Thoracic aorta (tissue), 2 donors: ENCODE data around the gene TXNIP. TPM values are rescaled to one million over a fixed set of nuclear protein-coding genes. Genes with fewer than 3 reads are reported as not detected.

Source experiments
- ATAC-seq: fragments of 150-250 bp; one replicate; pipeline ENCODE4 v1.8.0; 2017; ENCODE audit warnings: low read depth; ENCODE audit not compliant: insufficient number of reproducible peaks, low FRiP score
- DNase-seq: peaks from one replicate; pipeline ENCODE4 v3.0.0-alpha.2; 2020; ENCODE audit warnings: low spot score
- H3K27ac ChIP-seq, 2 donors: fragments of 200-600 bp; sonication (generic); 1 replicate in 1 of 2; 2 replicates in 1 of 2; pipeline ENCODE4 v1.5.1; 2016; ENCODE audit warnings: mild to moderate bottlenecking in 2 of 2, moderate library complexity in 2 of 2
- H3K27me3 ChIP-seq: fragments of 200-600 bp; sonication (generic); replicated peaks from 2 replicates; pipeline ENCODE4 v1.6.0; 2016; ENCODE audit warnings: mild to moderate bottlenecking; ENCODE audit not compliant: insufficient read depth
- H3K36me3 ChIP-seq: fragments of 200-600 bp; sonication (generic); one replicate; pipeline ENCODE4 v1.5.1; 2016
- H3K4me1 ChIP-seq, 2 donors: fragments of 200-600 bp; sonication (generic); 1 replicate in 1 of 2; 2 replicates in 1 of 2; pipeline versions ENCODE4 v1.5.1 to v1.6.0; 2016; ENCODE audit warnings: low read depth in 2 of 2, mild to moderate bottlenecking in 1 of 2; ENCODE audit not compliant: control insufficient read depth in 1 of 2
- H3K4me3 ChIP-seq: fragments of 200-600 bp; sonication (generic); 2 replicates; pipeline ENCODE4 v1.5.1; 2016; ENCODE audit warnings: mild to moderate bottlenecking
- H3K9me3 ChIP-seq: fragments of 200-600 bp; sonication (generic); 2 replicates; pipeline ENCODE4 v1.5.1; 2016
- total RNA-seq, 2 donors: library from RNA; depleted of rRNA; stranded (reverse); fragments of >200 nt; gene quantifications; one replicate each; pipeline versions ENCODE4 v1.1.0 to v1.2.3, GENCODE V29; 2016
- TF ChIP-seq, protein P1 (sequence below): fragments of 200-600 bp; sonication (generic); IDR thresholded peaks from one replicate; pipeline ENCODE4 v1.5.1; 2019; ENCODE audit warnings: antibody characterized with exemption

Gene TXNIP
- total RNA-seq, 2 donors from 2014 or later, result 423 to 622 TPM

DNA sequence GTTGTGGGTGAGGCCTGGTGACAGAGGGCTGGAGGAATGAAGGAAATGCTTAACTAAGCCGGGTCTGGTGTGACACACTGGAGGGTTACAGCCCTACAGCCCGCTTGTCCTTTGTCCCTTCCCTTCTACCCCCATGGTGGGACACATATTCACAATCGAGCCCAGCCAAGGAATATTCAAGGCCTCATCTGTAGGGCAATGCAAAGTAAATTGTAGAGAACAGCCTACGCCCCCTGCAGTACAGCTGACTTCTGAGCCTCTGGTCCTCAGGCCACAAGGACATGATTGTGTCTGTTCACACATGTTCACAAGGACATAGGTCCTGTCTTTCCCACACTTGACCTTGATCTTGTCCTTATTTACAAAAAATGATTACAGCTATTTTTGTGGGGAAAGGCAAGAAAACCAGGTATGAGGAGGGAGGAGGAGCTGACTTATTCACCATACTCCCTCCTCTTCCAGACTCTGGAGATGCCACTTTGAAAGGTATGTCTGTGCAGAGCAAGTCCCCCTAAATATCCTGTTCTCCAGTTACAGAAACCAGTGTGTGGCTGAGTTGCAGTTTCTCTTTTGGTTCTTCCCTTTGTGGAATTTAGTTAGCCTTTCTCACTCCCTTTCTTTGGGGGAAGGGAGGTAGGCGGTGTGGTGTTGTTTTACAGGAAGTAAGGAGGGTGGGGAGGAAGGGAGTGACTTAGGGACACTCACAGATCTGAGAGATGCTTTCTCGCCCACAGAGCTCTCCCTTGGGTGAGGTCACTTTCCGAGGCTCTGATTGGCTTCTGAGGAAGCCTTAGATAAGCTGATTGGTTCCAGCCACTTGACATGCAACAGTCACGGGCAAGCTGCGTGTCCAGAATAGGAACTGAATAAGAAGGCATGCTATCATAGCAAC, 17.3 kb downstream of the TXNIP start:
- Histone ChIP-seq H3K4me3 (peak overlapping the region; percentile 68), H3K9me3 (no peaks in the 10 kb centered on the region), H3K36me3 (no peaks in the 10 kb centered on the region), H3K27me3 (no peaks in the 10 kb centered on the region), H3K4me1 (peaks cover 61 to 67% of the 10 kb centered on the region in 2 donors), H3K27ac (peak overlapping the region; percentile 95 to 98)
- ATAC-seq (peak; percentile 96), DNase-seq (peak; percentile 94)
- TF ChIP-seq, protein P1, sequence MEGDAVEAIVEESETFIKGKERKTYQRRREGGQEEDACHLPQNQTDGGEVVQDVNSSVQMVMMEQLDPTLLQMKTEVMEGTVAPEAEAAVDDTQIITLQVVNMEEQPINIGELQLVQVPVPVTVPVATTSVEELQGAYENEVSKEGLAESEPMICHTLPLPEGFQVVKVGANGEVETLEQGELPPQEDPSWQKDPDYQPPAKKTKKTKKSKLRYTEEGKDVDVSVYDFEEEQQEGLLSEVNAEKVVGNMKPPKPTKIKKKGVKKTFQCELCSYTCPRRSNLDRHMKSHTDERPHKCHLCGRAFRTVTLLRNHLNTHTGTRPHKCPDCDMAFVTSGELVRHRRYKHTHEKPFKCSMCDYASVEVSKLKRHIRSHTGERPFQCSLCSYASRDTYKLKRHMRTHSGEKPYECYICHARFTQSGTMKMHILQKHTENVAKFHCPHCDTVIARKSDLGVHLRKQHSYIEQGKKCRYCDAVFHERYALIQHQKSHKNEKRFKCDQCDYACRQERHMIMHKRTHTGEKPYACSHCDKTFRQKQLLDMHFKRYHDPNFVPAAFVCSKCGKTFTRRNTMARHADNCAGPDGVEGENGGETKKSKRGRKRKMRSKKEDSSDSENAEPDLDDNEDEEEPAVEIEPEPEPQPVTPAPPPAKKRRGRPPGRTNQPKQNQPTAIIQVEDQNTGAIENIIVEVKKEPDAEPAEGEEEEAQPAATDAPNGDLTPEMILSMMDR, result no peak

DNA sequence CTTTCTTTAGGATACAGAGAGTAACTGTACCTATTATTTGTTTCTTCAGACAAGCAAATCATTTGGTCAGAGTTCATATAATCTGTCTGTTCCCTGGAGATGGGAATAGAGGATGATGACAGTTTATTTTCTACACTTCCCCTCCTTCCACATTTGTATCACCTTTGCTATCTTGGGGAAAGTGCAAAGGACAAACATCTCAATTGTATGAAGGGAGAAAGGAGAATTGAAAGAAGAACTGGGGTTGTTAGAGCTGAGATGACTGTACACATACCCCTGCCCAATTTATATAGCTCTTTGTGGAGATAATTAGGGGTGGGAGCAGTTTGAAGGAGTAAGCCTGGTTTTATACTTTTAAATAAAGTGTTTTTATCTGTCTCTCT, 17.9 kb downstream of the TXNIP start:
- H3K4me3 ChIP-seq, result peak overlapping the region; percentile 68
- no peaks in the 10 kb centered on the region for H3K27me3 ChIP-seq
- DNase-seq (no peak), ATAC-seq (no peak)
- H3K9me3 ChIP-seq, result no peaks in the 10 kb centered on the region
- TF ChIP-seq, protein P1, result no peak
- H3K27ac ChIP-seq, result peak overlapping the region; percentile 95 to 98
- peaks cover 56 to 62% of the 10 kb centered on the region in 2 donors for H3K4me1 ChIP-seq
- no peaks in the 10 kb centered on the region for H3K36me3 ChIP-seq

DNA sequence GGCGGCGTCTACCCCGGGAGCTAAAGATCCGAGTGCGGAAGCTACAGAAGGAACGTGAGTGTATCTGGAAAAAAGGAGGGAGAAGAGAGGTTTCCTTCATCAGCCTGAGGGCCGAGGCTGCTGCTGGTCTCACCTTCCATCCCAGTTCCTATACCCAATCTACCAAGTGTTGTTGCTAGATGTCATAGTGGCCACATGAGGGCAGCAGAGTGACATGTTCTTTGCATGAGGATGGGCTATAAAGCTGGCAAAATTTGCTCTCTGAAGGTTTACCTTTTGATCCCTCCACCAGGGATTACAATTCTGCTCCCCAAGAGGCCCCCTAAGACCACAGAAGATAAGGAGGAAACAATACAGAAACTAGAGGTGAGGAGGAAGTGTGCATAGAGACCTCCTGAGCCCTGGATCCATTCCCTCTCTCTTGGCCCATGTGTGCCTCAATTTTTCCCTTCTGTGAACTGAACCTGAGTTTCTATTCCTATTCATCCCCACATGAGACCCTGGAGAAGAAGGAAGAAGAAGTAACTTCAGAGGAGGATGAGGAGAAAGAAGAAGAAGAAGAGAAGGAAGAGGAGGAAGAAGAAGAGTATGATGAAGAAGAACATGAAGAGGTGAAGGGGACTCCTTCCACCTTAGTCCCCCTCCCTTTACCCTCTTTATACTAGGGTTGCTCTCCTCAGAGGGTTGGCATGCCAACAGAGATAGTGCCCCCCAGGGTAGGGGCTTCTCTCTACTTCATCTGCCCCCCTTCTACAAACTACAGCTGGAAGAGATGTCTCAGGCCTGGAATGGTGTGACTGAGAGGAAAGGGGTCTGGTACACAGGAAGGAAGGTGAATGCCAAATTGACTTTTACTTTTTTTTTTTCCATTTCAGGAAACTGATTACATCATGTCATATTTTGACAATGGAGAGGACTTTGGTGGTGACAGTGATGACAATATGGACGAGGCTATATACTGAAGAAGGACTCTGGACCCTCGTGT, 18.6 kb downstream of the TXNIP start:
- TF ChIP-seq, protein P1, result peak; percentile 81
- Histone ChIP-seq H3K4me1 (peaks cover 49 to 56% of the 10 kb centered on the region in 2 donors), H3K27me3 (no peaks in the 10 kb centered on the region), H3K4me3 (peak overlapping the region; percentile 7), H3K9me3 (no peaks in the 10 kb centered on the region), H3K36me3 (no peaks in the 10 kb centered on the region), H3K27ac (peak overlapping the region; percentile 95 to 98)
- DNase-seq, result peak; percentile 50
- ATAC-seq, result peak; percentile 29

DNA sequence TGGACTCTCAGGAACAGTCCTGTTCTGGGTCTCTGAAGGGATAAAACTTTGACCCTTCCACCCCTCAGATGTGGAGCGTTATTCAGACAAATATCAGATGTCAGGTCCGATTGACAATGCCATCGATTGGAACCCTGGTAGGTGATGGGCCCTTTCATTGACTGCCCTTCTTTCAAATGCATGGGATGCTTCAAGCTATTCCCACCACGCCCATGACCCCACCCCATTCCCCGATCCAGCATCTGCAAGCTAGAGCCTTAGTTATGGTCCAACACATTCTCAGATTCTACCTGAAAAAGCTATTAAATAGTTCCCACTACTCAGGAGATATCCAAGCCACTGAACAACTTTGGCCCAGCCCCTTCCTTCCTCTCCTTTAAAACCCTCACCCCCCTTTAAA, 19.4 kb downstream of the TXNIP start:
- Histone ChIP-seq H3K4me1 (peaks cover 42 to 48% of the 10 kb centered on the region in 2 donors), H3K36me3 (no peaks in the 10 kb centered on the region), H3K27ac (peak overlapping the region; percentile 43 to 98), H3K4me3 (no peak overlapping the region), H3K9me3 (no peaks in the 10 kb centered on the region), H3K27me3 (no peaks in the 10 kb centered on the region)
- TF ChIP-seq, protein P1, result no peak
- ATAC-seq (no peak), DNase-seq (no peak)

DNA sequence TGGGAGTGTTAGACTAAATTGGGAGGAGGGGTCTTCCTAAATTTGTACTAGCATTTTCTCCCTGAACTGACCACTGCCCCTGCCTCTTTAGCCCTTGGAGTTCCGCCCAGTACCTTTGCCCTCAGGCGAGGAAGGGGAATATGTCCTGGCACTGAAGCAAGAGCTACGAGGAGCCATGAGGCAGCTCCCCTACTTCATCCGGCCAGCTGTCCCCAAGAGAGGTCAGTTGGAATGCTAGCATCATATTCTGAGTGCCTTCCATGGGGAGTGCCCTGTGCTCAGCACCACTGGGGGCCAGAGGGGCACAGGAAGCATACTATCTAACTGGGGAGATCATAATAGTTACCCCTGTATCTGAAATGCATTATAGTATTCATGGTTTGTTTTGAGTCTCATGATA, 21.2 kb downstream of the TXNIP start:
- no peaks in the 10 kb centered on the region for H3K36me3 ChIP-seq
- ATAC-seq, result no peak
- H3K4me1 ChIP-seq, result peaks cover 24 to 30% of the 10 kb centered on the region in 2 donors
- no peaks in the 10 kb centered on the region for H3K9me3 ChIP-seq
- no peak overlapping the region for H3K4me3 ChIP-seq
- no peaks in the 10 kb centered on the region for H3K27me3 ChIP-seq
- TF ChIP-seq, protein P1, result no peak
- no peak for DNase-seq
- H3K27ac ChIP-seq, result no peak overlapping the region
